Endothelial cell of umbilical vein (primary cell): ENCODE data around the gene PECR. TPM values are rescaled to one million over a fixed set of nuclear protein-coding genes. Genes with fewer than 3 reads are reported as not detected.

Experiments
- Bru-seq: library from RNA; stranded (reverse); fragments of 400-500 nt; gene quantifications from one replicate; lab custom pipeline; 2021; lab: Mats Ljungman, UMichigan
- BruChase-seq, 2 experiments: library from RNA; stranded (reverse); fragments of 400-500 nt; gene quantifications; one replicate each; lab custom pipeline; 2021; lab: Mats Ljungman, UMichigan
- BruUV-seq: library from RNA; stranded (reverse); fragments of 400-500 nt; replicated peaks from 2 replicates; lab custom pipeline; 2021; lab: Mats Ljungman, UMichigan
- CTCF ChIA-PET: fragments of 300-600, 350-600 bp; sonication (Branson Sonifier 250); formaldehyde crosslinking; loops from one replicate; lab custom pipeline; 2021; ENCODE audit warnings: antibody characterized with exemption, inconsistent platforms; lab: Charles Lee
- POLR2A ChIA-PET: fragments of 300-600, 350-600 bp; sonication (Branson Sonifier 250); formaldehyde crosslinking; loops from one replicate; lab custom pipeline; 2021; ENCODE audit warnings: antibody characterized with exemption, inconsistent platforms; lab: Charles Lee
- DNase-seq: peaks from one replicate; pipeline ENCODE4 v3.0.0-alpha.2; 2011; ENCODE audit warnings: low read depth, low spot score
- FAIRE-seq: peaks from 2 replicates; lab custom pipeline; 2011; peaks lifted over from hg19 to GRCh38; lab: Jason Lieb, UNC
- H2AFZ ChIP-seq: 2 replicates; pipeline ENCODE4 v1.6.0; 2012; ENCODE audit warnings: low read depth, low read length, control low read depth, inconsistent platforms
- H3K27ac ChIP-seq: 2 replicates; pipeline ENCODE4 v1.5.1; 2011; ENCODE audit warnings: low read depth, mild to moderate bottlenecking, control low read depth, low read length, moderate library complexity; ENCODE audit not compliant: insufficient read depth
- H3K27me3 ChIP-seq, 2 experiments: 2 replicates each; pipeline versions ENCODE4 v1.6.0 to v1.6.1; 2011; ENCODE audit warnings: low read length in 2 of 2, mixed read lengths in 1 of 2; ENCODE audit not compliant: control insufficient read depth in 2 of 2, insufficient read depth in 2 of 2
- H3K36me3 ChIP-seq, 2 experiments: 2 replicates in 1 of 2; 3 replicates in 1 of 2; pipeline ENCODE4 v1.5.1; 2011; ENCODE audit warnings: low read length in 2 of 2, mild to moderate bottlenecking in 1 of 2, moderate library complexity in 1 of 2; ENCODE audit not compliant: control insufficient read depth in 2 of 2, insufficient read depth in 2 of 2; ENCODE audit errors: extremely low read depth in 1 of 2
- H3K4me1 ChIP-seq: 3 replicates; pipeline ENCODE4 v1.5.1; 2011; ENCODE audit warnings: mild to moderate bottlenecking, low read length; ENCODE audit not compliant: control insufficient read depth, insufficient read depth; ENCODE audit errors: extremely low read depth
- H3K4me2 ChIP-seq: 2 replicates; pipeline ENCODE4 v1.6.1; 2011; ENCODE audit warnings: low read length, control low read depth, mixed read lengths; ENCODE audit not compliant: insufficient read depth
- H3K4me3 ChIP-seq, 3 experiments: fragments of 200-600 bp in 1 of 3; sonication (generic), shearing (Covaris generic) in 1 of 3; replicated peaks in 1 of 3; 2 replicates each; pipeline ENCODE4 v1.5.1; 2011 to 2016; ENCODE audit warnings: control low read depth in 3 of 3, low read length in 3 of 3, mild to moderate bottlenecking in 2 of 3, inconsistent platforms in 1 of 3, low read depth in 1 of 3, moderate library complexity in 1 of 3; ENCODE audit not compliant: insufficient read depth in 1 of 3
- H3K79me2 ChIP-seq: 2 replicates; pipeline ENCODE4 v1.6.0; 2012; ENCODE audit warnings: low read length, inconsistent platforms; ENCODE audit not compliant: control insufficient read depth, insufficient read depth
- H3K9ac ChIP-seq: replicated peaks from 2 replicates; pipeline ENCODE3; 2011; ENCODE audit warnings: low read length, control low read depth; ENCODE audit not compliant: insufficient read depth; ENCODE audit errors: extremely low read depth
- H3K9me1 ChIP-seq: replicated peaks from 3 replicates; pipeline ENCODE4 v1.6.0; 2011; ENCODE audit warnings: mild to moderate bottlenecking, low read length; ENCODE audit not compliant: control insufficient read depth, insufficient read depth; ENCODE audit errors: extremely low read depth
- H3K9me3 ChIP-seq: replicated peaks from 2 replicates; pipeline ENCODE4 v1.5.1; 2012; ENCODE audit warnings: low read length, inconsistent platforms; ENCODE audit not compliant: control insufficient read depth, insufficient read depth
- H4K20me1 ChIP-seq: replicated peaks from 2 replicates; pipeline ENCODE3; 2011; ENCODE audit warnings: mild to moderate bottlenecking, low read length; ENCODE audit not compliant: control insufficient read depth, insufficient read depth; ENCODE audit errors: extremely low read depth
- EZH2 ChIP-seq: IDR thresholded peaks from 2 replicates; pipeline ENCODE4 v1.6.1; 2012; ENCODE audit warnings: borderline replicate concordance, low read depth, mild to moderate bottlenecking, moderate library complexity, low read length, inconsistent platforms; ENCODE audit not compliant: severe bottlenecking
- POLR2A ChIP-seq: IDR thresholded peaks from 2 replicates; pipeline ENCODE4 v1.6.1; 2012; ENCODE audit warnings: low read depth, mild to moderate bottlenecking, control low read depth, low read length
- POLR2AphosphoS5 ChIP-seq: IDR thresholded peaks from 2 replicates; pipeline ENCODE4 v1.6.1; 2012; ENCODE audit warnings: low read depth, mild to moderate bottlenecking, control low read depth, low read length, moderate library complexity; ENCODE audit not compliant: insufficient read depth
- dilution Hi-C: fragments of 300-500 bp; cut with MboI; formaldehyde crosslinking; loops from one replicate; pipeline ENCODE4 v1.15.0; 2019; ENCODE audit warnings: low sequenced_read_pairs; ENCODE audit not compliant: extremely low pct_ligation_motif_present
- intact Hi-C: fragments of 100-400 bp; cut with micrococcal nuclease; formaldehyde crosslinking; loops from one replicate; pipeline ENCODE4 v1.10.0; 2022
- long read RNA-seq: library from polyadenylated mRNA; stranded (forward); transcript quantifications from one replicate; pipeline ENCODE4 v2.0.0, GENCODE V29; 2021
- polyA minus RNA-seq, 3 experiments: library from RNA; depleted of rRNA, polyadenylated mRNA; stranded (reverse); fragments of >200 nt; gene quantifications; 1 replicate in 1 of 3; 2 replicates in 2 of 3; pipeline ENCODE4 v1.2.3, GENCODE V29; 2011
- polyA plus RNA-seq, 4 experiments: library from polyadenylated mRNA; depleted of rRNA in 3 of 4; stranded (reverse) in 3 of 4; unstranded in 1 of 4; fragments of >200 nt; gene quantifications; 2 replicates each; pipeline versions ENCODE4 v1.2.1 to v1.2.3, GENCODE V29; 2011 to 2012; ENCODE audit warnings: missing spikeins in 1 of 4
- total RNA-seq: library from RNA; stranded (reverse); gene quantifications from 2 replicates; pipeline ENCODE4 v1.2.3, GENCODE V29; 2021

PECR gene
- total RNA-seq, result 5.4 and 6.2 TPM in 2 replicates
- polyA plus RNA-seq, result 4.1 and 4.7 TPM in 2 replicates
- polyA plus RNA-seq (2011; cell fraction: cytosol; rRNA removed), result 4.4 and 5.3 TPM in 2 replicates
- 3.4 and 4.4 TPM in 2 replicates for polyA plus RNA-seq (2011; cell fraction: nucleus; rRNA removed)
- 6.1 and 7.7 TPM in 2 replicates for polyA plus RNA-seq (2012)
- 1.9 and 6.0 TPM in 2 replicates for polyA minus RNA-seq
- 3.5 TPM for polyA minus RNA-seq (2011; cell fraction: cytosol; rRNA and poly(A)+ RNA removed)
- polyA minus RNA-seq (2011; cell fraction: nucleus; rRNA and poly(A)+ RNA removed), result 2.7 and 4.8 TPM in 2 replicates
- Bru-seq, nascent RNA, result percentile 44 among the genes with signal in this experiment
- percentile 27 among the genes with signal in this experiment for BruChase-seq, experiment 1, labeled RNA remaining after a 6-hour chase
- BruChase-seq, experiment 2, labeled RNA remaining after a 2-hour chase, result percentile 33 among the genes with signal in this experiment
- long read RNA-seq, transcript PECR-201 (8 exons, 1,853 nt), result major isoform, 8 of 20 reads
- long read RNA-seq, partial matches to known transcripts, result 1 of 20 reads
- long read RNA-seq, other reads (novel, unspliced or antisense), result 11 of 20 reads

- no peak within 1 kb of the TSS for H3K27ac ChIP-seq
- peaks cover 8% of the 10 kb centered on the region in 2 experiments for H3K27me3 ChIP-seq
- H3K4me3 ChIP-seq, result peak within 1 kb of the TSS; percentile 56 to 68 (median 65)
- TF ChIP-seq POLR2AphosphoS5, result no peak
- TF ChIP-seq EZH2, result peak; percentile 47
- no peak for TF ChIP-seq POLR2A
- ChIA-PET POLR2A (interaction anchor here (0.9 kb wide), 1 partner anchor 29 kb away, joined by 3 read pairs; no protein-coding TSS in a partner anchor), CTCF (interaction anchor here (1.4 to 1.8 kb wide), 5 partner anchors 25 to 132 kb away, joined by 4 to 6 read pairs (median 4); no protein-coding TSS in a partner anchor)
- peaks cover 9% of the 10 kb centered on the region for H3K4me1 ChIP-seq
- dilution Hi-C loops (no loop called here), intact Hi-C loops (no loop called here)
- no peaks in the 10 kb centered on the region for H4K20me1 ChIP-seq
- peak within 1 kb of the TSS; percentile 99 for H2AFZ ChIP-seq
- DNase-seq (peak; percentile 54), FAIRE-seq (no peak)
- H3K36me3 ChIP-seq, result no peaks in the 10 kb centered on the region
- H3K9ac ChIP-seq, result peak within 1 kb of the TSS; percentile 45
- H3K79me2 ChIP-seq, result no peaks in the 10 kb centered on the region
- no peaks in the 10 kb centered on the region for H3K9me1 ChIP-seq
- BruUV-seq, result no TSS peak
- peak within 1 kb of the TSS; percentile 80 for H3K4me2 ChIP-seq
- no peaks in the 10 kb centered on the region for H3K9me3 ChIP-seq
Observed at GRCh38 chr2:216081487-216082116, at the start of gene PECR, which contains the start of gene TMEM169. TSS of gene PECR (minus strand) at chr2:216081809. CDS start at chr2:216081741, 68 bp downstream. TSS of gene TMEM169 (plus strand) at chr2:216081919. CDS start at chr2:216095964, 14,045 bp downstream.
